Renal pelvis (tissue), 4 donors: Measurements from ENCODE around the gene CALML4. TPM values are rescaled to one million over a fixed set of nuclear protein-coding genes. Genes with fewer than 3 reads are reported as not detected.
A peak's percentile ranks its signal among the peaks of the same experiment; 100 is the strongest.
"Not testable (repeated sequence)": the region's sequence is repeated elsewhere in the genome, so short reads cannot be mapped to it uniquely, and the experiment has no call there.

Experiments
- DNase-seq: peaks from one replicate; pipeline ENCODE4 v3.0.0-alpha.2; 2013
- polyA plus RNA-seq, 3 donors: library from polyadenylated mRNA; unstranded; fragments of 120-200 nt; gene quantifications; one replicate each; pipeline ENCODE4 v1.2.1, GENCODE V29; 2013; ENCODE audit not compliant: insufficient read length in 3 of 3

Gene CALML4
- polyA plus RNA-seq, 3 donors, result 32.3 to 36.8 (median 33.6) TPM

- no peak for DNase-seq
Observed at GRCh38 chr15:68195336-68196112, 9.6 kb downstream of the CALML4 start.

- no peak for DNase-seq
Observed at GRCh38 chr15:68192804-68193486, 12.2 kb downstream of the CALML4 start.

- no peak for DNase-seq
Observed at GRCh38 chr15:68192117-68192516, 13.0 kb downstream of the CALML4 start.

- DNase-seq, result no peak
Observed at GRCh38 chr15:68191555-68191954, 13.6 kb downstream of the CALML4 start.

GRCh38 chr15:68190048-68190447, 15.1 kb downstream of the CALML4 start:
- DNase-seq, result no peak

GRCh38 chr15:68188647-68189046, 16.5 kb downstream of the CALML4 start:
- no peak for DNase-seq

- DNase-seq, result no peak
Observed at GRCh38 chr15:68187559-68187958, 17.6 kb downstream of the CALML4 start.

GRCh38 chr15:68186671-68187397, 18.3 kb downstream of the CALML4 start:
- DNase-seq, result no peak

- no peak for DNase-seq
Observed at GRCh38 chr15:68184616-68185480, 20.3 kb downstream of the CALML4 start.

GRCh38 chr15:68183616-68184315, 21.4 kb downstream of the CALML4 start:
- DNase-seq, result no peak

- DNase-seq, result no peak
Observed at GRCh38 chr15:68177742-68178141, 27.4 kb downstream of the CALML4 start.

GRCh38 chr15:68176601-68177000, 28.5 kb downstream of the CALML4 start:
- DNase-seq, result no peak

GRCh38 chr15:68175526-68175925, 29.6 kb downstream of the CALML4 start:
- no peak for DNase-seq

GRCh38 chr15:68173119-68173518, 32.0 kb downstream of the CALML4 start:
- no peak for DNase-seq

GRCh38 chr15:68172037-68172436, 33.1 kb downstream of the CALML4 start:
- not testable (repeated sequence) for DNase-seq

- DNase-seq, result no peak
Observed at GRCh38 chr15:68166847-68167246, 38.3 kb downstream of the CALML4 start.

- no peak for DNase-seq
Observed at GRCh38 chr15:68163191-68163590, 41.9 kb downstream of the CALML4 start.

GRCh38 chr15:68158046-68158628, 47.0 kb downstream of the CALML4 start:
- DNase-seq, result no peak

- DNase-seq, result no peak
Observed at GRCh38 chr15:68157074-68157473, 48.1 kb downstream of the CALML4 start.

- peak; percentile 72 for DNase-seq
Observed at GRCh38 chr15:68154923-68155559, 50.1 kb downstream of the CALML4 start.
